ENCODE results near the gene TSPAN18.

The TSPAN18 gene

GRCh38 chr11:44797886-44798606 is 71.3 kb downstream of the TSPAN18 start:
- Mint-ChIP-seq H3K27ac (no peak overlapping the region), H3K27me3 (no peaks in the 10 kb centered on the region), H3K9me3 (no peaks in the 10 kb centered on the region), H3K4me1 (ENCODE audit: low read depth) (no peaks in the 10 kb centered on the region), H3K4me3 (no peak overlapping the region), H3K36me3 (ENCODE audit: low read depth) (no peaks in the 10 kb centered on the region)

DNA sequence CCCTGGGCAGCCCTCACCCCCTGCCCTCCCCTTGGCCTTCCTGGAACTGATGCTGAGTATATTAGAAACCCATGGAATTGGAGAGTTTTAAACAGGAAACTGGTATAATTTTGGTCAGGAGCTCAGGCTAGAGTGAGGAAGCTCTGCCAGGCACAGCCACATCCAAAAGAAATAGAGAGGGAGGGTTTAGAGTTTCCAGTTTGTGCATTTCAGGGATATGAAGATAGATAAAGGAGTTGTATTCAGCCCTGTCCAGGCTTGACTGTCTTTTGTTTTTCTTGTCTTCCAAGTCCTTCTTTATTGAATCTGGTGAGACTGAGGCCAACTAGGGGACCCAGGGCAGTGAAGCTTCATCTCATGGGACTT is 71.8 kb downstream of the TSPAN18 start:
- no peaks in the 10 kb centered on the region for H3K9me3 Mint-ChIP-seq
- no peak overlapping the region for H3K4me3 Mint-ChIP-seq
- no peaks in the 10 kb centered on the region for H3K27me3 Mint-ChIP-seq
- H3K27ac Mint-ChIP-seq: no peak overlapping the region
- no peaks in the 10 kb centered on the region for H3K36me3 Mint-ChIP-seq (ENCODE audit: low read depth)
- no peaks in the 10 kb centered on the region for H3K4me1 Mint-ChIP-seq (ENCODE audit: low read depth)

DNA sequence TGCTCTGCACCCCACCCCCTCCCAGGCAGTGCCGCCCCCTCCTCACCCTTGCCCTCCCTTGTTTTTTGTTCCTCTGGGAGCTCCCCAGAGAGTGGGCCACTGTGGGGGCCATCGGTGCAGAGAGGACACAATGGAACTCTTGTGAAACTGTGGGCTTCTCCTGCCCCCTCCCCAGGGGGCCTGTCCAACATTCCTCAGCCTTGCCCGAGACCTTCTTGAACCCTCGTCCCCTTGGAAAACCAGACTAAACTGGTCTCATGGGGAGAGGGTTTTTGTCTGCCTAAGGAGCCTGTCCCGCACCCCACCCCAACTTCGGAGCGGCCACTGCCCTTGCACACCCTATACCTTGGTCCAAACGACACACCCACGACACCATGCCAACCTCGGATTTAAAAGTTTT is 72.2 kb downstream of the TSPAN18 start:
- H3K4me3 Mint-ChIP-seq: no peak overlapping the region
- H3K27me3 Mint-ChIP-seq: no peaks in the 10 kb centered on the region
- H3K9me3 Mint-ChIP-seq: no peaks in the 10 kb centered on the region
- no peak overlapping the region for H3K27ac Mint-ChIP-seq
- no peaks in the 10 kb centered on the region for H3K36me3 Mint-ChIP-seq (ENCODE audit: low read depth)
- no peaks in the 10 kb centered on the region for H3K4me1 Mint-ChIP-seq (ENCODE audit: low read depth)

GRCh38 chr11:44802347-44802746 is 75.6 kb downstream of the TSPAN18 start:
- Mint-ChIP-seq H3K9me3 (no peaks in the 10 kb centered on the region), H3K4me1 (ENCODE audit: low read depth) (no peaks in the 10 kb centered on the region), H3K4me3 (no peak overlapping the region), H3K36me3 (ENCODE audit: low read depth) (no peaks in the 10 kb centered on the region), H3K27me3 (no peaks in the 10 kb centered on the region), H3K27ac (no peak overlapping the region)

DNA sequence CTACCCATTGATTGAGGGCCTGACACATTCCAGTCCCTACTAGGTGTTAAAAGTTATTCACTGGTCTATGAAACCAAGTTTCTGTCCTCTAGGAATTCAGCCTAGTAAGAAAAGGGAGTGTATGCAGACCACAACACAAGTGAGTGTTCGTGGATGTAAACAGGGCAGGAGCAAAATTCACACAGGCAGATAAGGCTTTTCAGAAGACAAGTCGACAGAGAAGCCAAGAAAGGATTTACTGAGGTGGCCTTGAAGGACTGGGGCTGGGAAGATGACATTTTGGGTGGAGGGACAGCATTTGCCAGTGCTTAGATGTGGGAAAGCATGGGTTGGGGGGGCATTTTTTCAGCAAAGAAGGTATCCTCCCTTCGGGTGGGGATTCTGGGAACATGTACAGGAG is 76.2 kb downstream of the TSPAN18 start:
- Mint-ChIP-seq H3K36me3 (ENCODE audit: low read depth) (no peaks in the 10 kb centered on the region), H3K27me3 (no peaks in the 10 kb centered on the region), H3K9me3 (no peaks in the 10 kb centered on the region), H3K4me1 (ENCODE audit: low read depth) (no peaks in the 10 kb centered on the region), H3K4me3 (no peak overlapping the region), H3K27ac (no peak overlapping the region)

GRCh38 chr11:44804449-44805437 is 78.0 kb downstream of the TSPAN18 start:
- no peaks in the 10 kb centered on the region for H3K9me3 Mint-ChIP-seq
- H3K36me3 Mint-ChIP-seq (ENCODE audit: low read depth): no peaks in the 10 kb centered on the region
- H3K4me1 Mint-ChIP-seq (ENCODE audit: low read depth): no peaks in the 10 kb centered on the region
- no peak overlapping the region for H3K27ac Mint-ChIP-seq
- H3K27me3 Mint-ChIP-seq: no peaks in the 10 kb centered on the region
- no peak overlapping the region for H3K4me3 Mint-ChIP-seq

GRCh38 chr11:44805596-44805995 is 78.8 kb downstream of the TSPAN18 start:
- Mint-ChIP-seq H3K36me3 (ENCODE audit: low read depth) (no peaks in the 10 kb centered on the region), H3K4me1 (ENCODE audit: low read depth) (no peaks in the 10 kb centered on the region), H3K27me3 (no peaks in the 10 kb centered on the region), H3K9me3 (no peaks in the 10 kb centered on the region), H3K4me3 (no peak overlapping the region), H3K27ac (no peak overlapping the region)

- Mint-ChIP-seq H3K27me3 (no peaks in the 10 kb centered on the region), H3K4me1 (ENCODE audit: low read depth) (no peaks in the 10 kb centered on the region), H3K4me3 (no peak overlapping the region), H3K27ac (no peak overlapping the region), H3K9me3 (no peaks in the 10 kb centered on the region), H3K36me3 (ENCODE audit: low read depth) (no peaks in the 10 kb centered on the region)
Measured at GRCh38 chr11:44808053-44808753, 81.4 kb downstream of the TSPAN18 start.

DNA sequence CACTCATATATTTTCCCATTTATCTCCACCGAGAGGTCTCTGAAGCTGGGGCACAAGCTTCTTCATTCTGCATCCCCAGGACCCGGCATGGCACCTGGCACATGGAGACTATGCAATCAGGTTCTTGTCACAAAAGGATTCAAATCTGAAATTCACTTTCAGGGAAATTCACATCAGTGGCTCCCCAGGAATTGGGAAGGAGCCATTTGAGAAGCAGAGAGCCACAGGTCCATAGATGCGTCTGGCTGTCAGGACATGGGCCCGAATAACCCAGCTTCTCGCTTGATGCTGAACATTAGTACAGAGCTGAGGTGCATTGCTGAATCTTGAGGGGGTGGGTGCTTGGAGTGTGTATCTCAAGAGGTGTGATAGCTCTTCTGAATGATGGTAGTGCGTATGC is 82.5 kb downstream of the TSPAN18 start:
- Mint-ChIP-seq H3K27me3 (no peaks in the 10 kb centered on the region), H3K36me3 (ENCODE audit: low read depth) (no peaks in the 10 kb centered on the region), H3K9me3 (no peaks in the 10 kb centered on the region), H3K4me3 (no peak overlapping the region), H3K27ac (no peak overlapping the region), H3K4me1 (ENCODE audit: low read depth) (no peaks in the 10 kb centered on the region)

GRCh38 chr11:44811841-44812448 is 85.2 kb downstream of the TSPAN18 start:
- Mint-ChIP-seq H3K27ac (no peak overlapping the region), H3K9me3 (no peaks in the 10 kb centered on the region), H3K4me1 (ENCODE audit: low read depth) (no peaks in the 10 kb centered on the region), H3K27me3 (no peaks in the 10 kb centered on the region), H3K4me3 (no peak overlapping the region), H3K36me3 (ENCODE audit: low read depth) (no peaks in the 10 kb centered on the region)

DNA sequence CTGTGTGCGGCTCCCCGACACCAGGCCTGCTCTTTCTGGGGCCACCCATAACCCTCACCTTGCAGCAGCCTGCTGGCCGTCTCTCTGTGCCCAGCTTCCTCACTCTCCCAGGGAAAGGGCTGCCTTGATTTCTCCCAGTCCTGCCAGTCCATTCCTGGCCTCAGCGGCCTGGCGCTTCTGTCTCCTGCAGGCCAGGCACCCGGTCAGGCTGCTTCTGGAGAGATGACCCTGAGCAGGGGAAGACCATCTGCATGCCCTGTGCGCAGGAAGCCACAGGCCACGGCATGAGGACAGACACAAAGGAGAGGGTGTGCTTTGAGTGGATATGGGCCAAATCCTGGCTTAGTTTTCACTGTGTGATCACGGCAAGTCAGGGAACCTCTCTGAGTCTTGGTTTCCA is 86.2 kb downstream of the TSPAN18 start:
- H3K27ac Mint-ChIP-seq: no peak overlapping the region
- H3K4me3 Mint-ChIP-seq: no peak overlapping the region
- no peaks in the 10 kb centered on the region for H3K36me3 Mint-ChIP-seq (ENCODE audit: low read depth)
- H3K9me3 Mint-ChIP-seq: no peaks in the 10 kb centered on the region
- H3K27me3 Mint-ChIP-seq: no peaks in the 10 kb centered on the region
- H3K4me1 Mint-ChIP-seq (ENCODE audit: low read depth): no peaks in the 10 kb centered on the region

GRCh38 chr11:44813401-44813800 is 86.6 kb downstream of the TSPAN18 start:
- Mint-ChIP-seq H3K4me3 (no peak overlapping the region), H3K4me1 (ENCODE audit: low read depth) (no peaks in the 10 kb centered on the region), H3K36me3 (ENCODE audit: low read depth) (no peaks in the 10 kb centered on the region), H3K9me3 (no peaks in the 10 kb centered on the region), H3K27ac (no peak overlapping the region), H3K27me3 (no peaks in the 10 kb centered on the region)

- no peak overlapping the region for H3K27ac Mint-ChIP-seq
- no peaks in the 10 kb centered on the region for H3K9me3 Mint-ChIP-seq
- no peaks in the 10 kb centered on the region for H3K4me1 Mint-ChIP-seq (ENCODE audit: low read depth)
- no peaks in the 10 kb centered on the region for H3K27me3 Mint-ChIP-seq
- H3K36me3 Mint-ChIP-seq (ENCODE audit: low read depth): no peaks in the 10 kb centered on the region
- H3K4me3 Mint-ChIP-seq: no peak overlapping the region
Measured at GRCh38 chr11:44814881-44815592, 88.3 kb downstream of the TSPAN18 start.

DNA sequence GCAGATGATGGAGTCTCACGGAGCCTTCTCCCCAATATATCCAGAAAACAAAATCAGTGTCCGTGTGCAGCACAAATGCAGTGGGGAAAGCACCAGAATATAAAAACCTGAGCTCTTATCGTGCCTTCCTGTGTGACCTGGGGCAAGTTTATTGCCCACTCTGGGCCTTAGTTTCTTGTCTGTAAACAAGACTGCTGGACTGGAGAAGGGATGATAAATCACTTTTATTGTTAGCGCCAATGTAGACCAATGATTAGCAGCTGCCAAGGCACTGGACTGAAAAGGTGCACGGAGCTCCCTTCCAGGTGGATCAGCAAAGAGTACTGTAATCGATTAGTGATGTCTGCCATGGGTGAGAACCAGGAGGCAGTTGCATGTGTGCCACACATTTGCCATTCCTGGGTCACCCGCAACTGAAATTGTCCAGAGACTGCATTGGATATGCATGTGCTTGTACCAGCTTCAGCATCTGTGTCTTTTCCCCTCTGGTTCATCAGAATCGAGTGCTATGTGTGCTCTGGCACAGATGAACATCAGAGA is 89.2 kb downstream of the TSPAN18 start:
- no peaks in the 10 kb centered on the region for H3K27me3 Mint-ChIP-seq
- H3K4me3 Mint-ChIP-seq: no peak overlapping the region
- no peaks in the 10 kb centered on the region for H3K9me3 Mint-ChIP-seq
- no peak overlapping the region for H3K27ac Mint-ChIP-seq
- H3K36me3 Mint-ChIP-seq (ENCODE audit: low read depth): no peaks in the 10 kb centered on the region
- H3K4me1 Mint-ChIP-seq (ENCODE audit: low read depth): no peaks in the 10 kb centered on the region

Measured in stimulated activated naive CD8-positive, alpha-beta T cell treated with anti-CD3 and anti-CD28 coated beads, Interleukin-15, Interleukin-2, amounts not matched to agents 100 ng/mL and 50 ng/mL, for 24 hours (primary cell).